Progenitor cell of endocrine pancreas (in vitro differentiated cells): ENCODE data around the gene DRAP1. TPM values are rescaled to one million over a fixed set of nuclear protein-coding genes. Genes with fewer than 3 reads are reported as not detected.
"Not testable (repeated sequence)": the region's sequence is repeated elsewhere in the genome, so short reads cannot be mapped to it uniquely, and the experiment has no call there.

ENCODE experiments used
- DNase-seq: peaks from one replicate; pipeline ENCODE4 v3.0.0; 2021; ENCODE audit warnings: low spot score; ENCODE audit not compliant: unreplicated experiment
- H3K27ac Mint-ChIP-seq: 2 replicates; pipeline ENCODE4 v1.8.0; 2021; ENCODE audit warnings: mild to moderate bottlenecking, moderate library complexity, mixed read lengths
- H3K27me3 Mint-ChIP-seq: 2 replicates; pipeline ENCODE4 v1.8.0; 2021; ENCODE audit warnings: mixed read lengths
- H3K36me3 Mint-ChIP-seq: 2 replicates; pipeline ENCODE4 v1.8.0; 2022; ENCODE audit warnings: mixed read lengths; ENCODE audit not compliant: insufficient read depth
- H3K4me1 Mint-ChIP-seq: 2 replicates; pipeline ENCODE4 v1.8.0; 2021; ENCODE audit warnings: low read depth, mixed read lengths
- H3K4me3 Mint-ChIP-seq: 2 replicates; pipeline ENCODE4 v1.8.0; 2021; ENCODE audit warnings: low read depth, mild to moderate bottlenecking, moderate library complexity, mixed read lengths
- H3K9me3 Mint-ChIP-seq: 2 replicates; pipeline ENCODE4 v1.8.0; 2021; ENCODE audit warnings: low read depth, mixed read lengths
- total RNA-seq: library from RNA; stranded (reverse); gene quantifications from 2 replicates; pipeline ENCODE4 v1.2.1, GENCODE V29; 2021
- TF ChIP-seq, protein P1 (sequence below): fragments of 200-600 bp; sonication (generic); IDR thresholded peaks from one replicate; pipeline ENCODE4 v1.5.0; 2021; ENCODE audit warnings: antibody characterized with exemption, mild to moderate bottlenecking; ENCODE audit not compliant: unreplicated experiment

Gene DRAP1
- total RNA-seq, 1 donor from 2014 or later, result 65.8 TPM

DNA sequence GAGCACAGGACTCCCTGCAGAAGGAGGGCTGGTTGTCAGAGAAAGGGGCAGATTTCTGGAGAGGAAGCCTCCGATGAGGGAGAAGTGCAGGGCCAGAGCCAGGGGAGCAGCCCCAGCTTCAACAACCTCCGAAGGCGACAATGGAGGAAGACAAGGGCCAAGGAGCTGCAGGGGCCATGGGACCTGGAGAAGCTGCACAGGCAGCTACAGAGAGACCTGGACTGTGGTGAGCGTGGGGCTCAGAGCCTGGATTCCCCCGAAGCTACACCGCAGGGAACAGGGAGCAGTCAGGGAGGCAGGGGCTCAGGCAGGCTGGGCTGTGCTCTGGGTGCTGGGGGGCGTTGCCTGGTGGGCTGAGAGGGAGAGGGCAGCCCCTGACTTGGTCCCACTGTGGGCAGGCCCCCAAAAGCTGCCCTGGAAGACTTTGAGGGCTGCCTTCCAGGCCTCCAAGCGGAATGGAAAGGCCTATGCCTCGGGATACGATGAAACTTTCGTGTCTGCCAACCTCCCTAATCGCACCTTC, 28.4 kb downstream of the DRAP1 start:
- TF ChIP-seq, protein P1, sequence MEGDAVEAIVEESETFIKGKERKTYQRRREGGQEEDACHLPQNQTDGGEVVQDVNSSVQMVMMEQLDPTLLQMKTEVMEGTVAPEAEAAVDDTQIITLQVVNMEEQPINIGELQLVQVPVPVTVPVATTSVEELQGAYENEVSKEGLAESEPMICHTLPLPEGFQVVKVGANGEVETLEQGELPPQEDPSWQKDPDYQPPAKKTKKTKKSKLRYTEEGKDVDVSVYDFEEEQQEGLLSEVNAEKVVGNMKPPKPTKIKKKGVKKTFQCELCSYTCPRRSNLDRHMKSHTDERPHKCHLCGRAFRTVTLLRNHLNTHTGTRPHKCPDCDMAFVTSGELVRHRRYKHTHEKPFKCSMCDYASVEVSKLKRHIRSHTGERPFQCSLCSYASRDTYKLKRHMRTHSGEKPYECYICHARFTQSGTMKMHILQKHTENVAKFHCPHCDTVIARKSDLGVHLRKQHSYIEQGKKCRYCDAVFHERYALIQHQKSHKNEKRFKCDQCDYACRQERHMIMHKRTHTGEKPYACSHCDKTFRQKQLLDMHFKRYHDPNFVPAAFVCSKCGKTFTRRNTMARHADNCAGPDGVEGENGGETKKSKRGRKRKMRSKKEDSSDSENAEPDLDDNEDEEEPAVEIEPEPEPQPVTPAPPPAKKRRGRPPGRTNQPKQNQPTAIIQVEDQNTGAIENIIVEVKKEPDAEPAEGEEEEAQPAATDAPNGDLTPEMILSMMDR, result no peak
- DNase-seq, result no peak
- no peak overlapping the region for H3K4me3 Mint-ChIP-seq
- H3K9me3 Mint-ChIP-seq, result no peaks in the 10 kb centered on the region
- peaks cover 6% of the 10 kb centered on the region for H3K27me3 Mint-ChIP-seq
- H3K36me3 Mint-ChIP-seq, result no peaks in the 10 kb centered on the region
- H3K4me1 Mint-ChIP-seq, result peaks cover 4% of the 10 kb centered on the region
- no peak overlapping the region for H3K27ac Mint-ChIP-seq

- H3K36me3 Mint-ChIP-seq, result not testable (repeated sequence)
Observed at GRCh38 chr11:65950711-65951110, 31.5 kb downstream of the DRAP1 start.

GRCh38 chr11:65951641-65952040, 32.4 kb downstream of the DRAP1 start:
- not testable (repeated sequence) for H3K9me3 Mint-ChIP-seq, H3K27me3 Mint-ChIP-seq, DNase-seq, H3K4me3 Mint-ChIP-seq, H3K27ac Mint-ChIP-seq, H3K36me3 Mint-ChIP-seq, H3K4me1 Mint-ChIP-seq

More at GRCh38 chr11:65950711-65951110, 31.5 kb downstream of the DRAP1 start:
- not testable (repeated sequence) for H3K27me3 Mint-ChIP-seq, H3K9me3 Mint-ChIP-seq, DNase-seq, H3K4me1 Mint-ChIP-seq, H3K27ac Mint-ChIP-seq, H3K4me3 Mint-ChIP-seq

DNA sequence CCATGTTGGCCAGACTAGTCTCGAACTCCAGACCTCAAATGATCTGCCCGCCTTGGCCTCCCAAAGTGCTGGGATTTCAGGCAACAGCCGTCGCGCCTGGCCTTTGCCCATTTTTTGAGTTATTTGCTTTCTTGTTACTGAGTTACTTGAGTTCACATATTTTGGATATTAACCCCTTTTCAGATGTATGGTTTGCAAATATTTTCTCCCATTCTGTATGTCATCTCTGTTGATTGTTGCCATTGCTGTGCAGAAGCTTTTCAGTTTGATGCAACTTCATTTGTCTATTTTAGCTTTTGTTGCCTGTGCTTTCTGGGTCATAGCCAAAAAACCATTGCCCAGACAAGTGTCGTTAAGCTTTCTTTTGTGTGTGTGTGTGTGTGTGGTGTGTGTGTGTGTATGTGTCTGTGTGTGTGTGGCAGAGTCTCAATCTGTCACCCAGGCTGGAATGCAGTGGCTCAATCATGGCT, 32.9 kb downstream of the DRAP1 start:
- TF ChIP-seq, protein P1, result no peak
- peaks cover 4% of the 10 kb centered on the region for H3K4me1 Mint-ChIP-seq
- no peaks in the 10 kb centered on the region for H3K36me3 Mint-ChIP-seq
- no peak overlapping the region for H3K27ac Mint-ChIP-seq
- no peak for DNase-seq
- no peaks in the 10 kb centered on the region for H3K9me3 Mint-ChIP-seq
- peaks cover 6% of the 10 kb centered on the region for H3K27me3 Mint-ChIP-seq
- H3K4me3 Mint-ChIP-seq, result no peak overlapping the region

GRCh38 chr11:65953471-65953870, 34.2 kb downstream of the DRAP1 start:
- TF ChIP-seq, protein P1, result no peak
- no peaks in the 10 kb centered on the region for H3K9me3 Mint-ChIP-seq
- H3K4me1 Mint-ChIP-seq, result peaks cover 4% of the 10 kb centered on the region
- no peaks in the 10 kb centered on the region for H3K27me3 Mint-ChIP-seq
- no peak overlapping the region for H3K4me3 Mint-ChIP-seq
- H3K36me3 Mint-ChIP-seq, result no peaks in the 10 kb centered on the region
- H3K27ac Mint-ChIP-seq, result no peak overlapping the region
- DNase-seq, result no peak

DNA sequence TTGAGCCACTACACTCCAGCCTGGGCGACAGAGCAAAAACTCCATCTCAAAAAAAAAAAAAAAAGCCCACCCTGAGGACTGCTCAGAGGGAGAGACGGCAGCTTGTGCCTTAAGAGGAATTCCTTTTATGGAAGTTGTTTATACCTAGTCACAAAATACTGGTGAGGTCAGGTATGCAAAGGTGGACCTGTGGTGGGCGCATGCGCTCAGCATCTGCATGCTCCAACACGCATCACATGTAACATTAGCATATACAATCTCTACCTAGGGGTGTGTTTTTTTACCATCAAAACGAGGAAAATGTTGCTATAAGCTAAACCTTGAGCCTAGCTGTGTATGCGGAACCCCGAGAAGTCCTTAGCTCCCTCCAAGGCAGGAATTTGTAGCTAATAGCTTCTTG, 35.5 kb downstream of the DRAP1 start:
- Mint-ChIP-seq H3K27me3 (no peaks in the 10 kb centered on the region), H3K4me3 (no peak overlapping the region), H3K36me3 (no peaks in the 10 kb centered on the region), H3K4me1 (peaks cover 4% of the 10 kb centered on the region), H3K9me3 (no peaks in the 10 kb centered on the region), H3K27ac (no peak overlapping the region)
- DNase-seq, result no peak
- TF ChIP-seq, protein P1, result no peak
